Measurements from ENCODE around the gene PLPPR2. TPM values are rescaled to one million over a fixed set of nuclear protein-coding genes. Genes with fewer than 3 reads are reported as not detected.

Gene PLPPR2
- total RNA-seq, 2 experiments from 2014 or later = 1.1 TPM

DNA sequence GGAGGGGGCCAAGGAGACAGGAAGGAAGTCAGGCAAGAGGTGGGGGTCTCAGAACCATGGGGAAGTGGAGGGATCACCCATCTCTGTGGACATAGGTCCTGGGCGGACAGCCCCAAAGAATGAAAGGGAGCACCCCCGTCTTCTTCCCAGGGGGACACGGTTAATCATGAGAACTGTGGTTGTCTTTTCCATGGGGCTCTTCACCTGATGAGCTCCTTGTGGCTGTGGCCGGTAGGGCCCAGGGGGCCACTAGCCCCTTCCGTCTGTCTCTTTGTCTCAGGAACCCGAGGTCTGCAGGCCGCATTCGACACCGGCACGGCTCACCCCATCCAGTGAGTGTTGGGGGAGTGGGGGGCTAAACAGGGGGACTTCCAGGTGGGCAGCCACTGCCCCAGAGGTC, 8.6 kb downstream of the PLPPR2 start:
- no peaks in the 10 kb centered on the region for H3K9me3 Mint-ChIP-seq (ENCODE audit: insufficient read depth)
- no peak overlapping the region for H3K27ac Mint-ChIP-seq
- H3K4me3 Mint-ChIP-seq = no peak overlapping the region
- no peaks in the 10 kb centered on the region for H3K36me3 Mint-ChIP-seq (ENCODE audit: low read depth)
- DNase-seq (no peak), ATAC-seq (no peak)
- no peaks in the 10 kb centered on the region for H3K4me1 Mint-ChIP-seq (ENCODE audit: low read depth)
- no peaks in the 10 kb centered on the region for H3K27me3 Mint-ChIP-seq (ENCODE audit: low read depth)
- CTCF ChIA-PET = no interaction called here
- POLR2A ChIA-PET = no interaction called here

DNA sequence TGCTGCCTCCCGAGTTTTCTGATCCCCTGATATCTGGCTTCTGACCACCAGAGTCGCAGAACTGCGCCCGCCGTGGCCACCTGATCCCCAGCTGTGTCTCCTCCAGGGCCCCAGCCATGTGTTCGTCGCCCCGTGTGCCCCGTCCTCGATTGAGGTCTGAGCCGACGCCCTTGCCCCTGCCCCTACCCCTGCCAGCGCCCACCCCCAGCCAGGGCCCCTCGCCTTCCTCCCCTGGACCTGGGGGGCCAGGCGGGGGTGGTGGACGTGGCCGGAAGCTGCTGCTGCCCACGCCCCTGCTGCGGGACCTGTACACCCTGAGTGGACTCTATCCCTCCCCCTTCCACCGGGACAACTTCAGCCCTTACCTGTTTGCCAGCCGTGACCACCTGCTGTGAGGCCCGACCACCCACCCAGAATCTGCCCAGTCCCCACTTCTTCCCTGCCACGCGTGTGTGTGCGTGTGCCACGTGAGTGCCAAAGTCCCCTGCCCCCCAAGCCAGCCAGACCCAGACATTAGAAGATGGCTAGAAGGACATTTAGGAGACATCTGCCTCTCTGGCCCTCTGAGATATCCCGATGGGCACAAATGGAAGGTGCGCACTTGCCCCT, 9.2 kb downstream of the PLPPR2 start:
- H3K4me3 Mint-ChIP-seq = no peak overlapping the region
- ATAC-seq = no peak
- no peak overlapping the region for H3K27ac Mint-ChIP-seq
- peaks cover 3% of the 10 kb centered on the region for H3K36me3 Mint-ChIP-seq (ENCODE audit: low read depth)
- DNase-seq = no peak
- POLR2A ChIA-PET = no interaction called here
- CTCF ChIA-PET = no interaction called here
- H3K9me3 Mint-ChIP-seq (ENCODE audit: insufficient read depth) = no peaks in the 10 kb centered on the region
- no peaks in the 10 kb centered on the region for H3K27me3 Mint-ChIP-seq (ENCODE audit: low read depth)
- no peaks in the 10 kb centered on the region for H3K4me1 Mint-ChIP-seq (ENCODE audit: low read depth)

- CTCF ChIA-PET = no interaction called here
Measured at GRCh38 chr19:11364935-11365334, 9.7 kb downstream of the PLPPR2 start.

DNA sequence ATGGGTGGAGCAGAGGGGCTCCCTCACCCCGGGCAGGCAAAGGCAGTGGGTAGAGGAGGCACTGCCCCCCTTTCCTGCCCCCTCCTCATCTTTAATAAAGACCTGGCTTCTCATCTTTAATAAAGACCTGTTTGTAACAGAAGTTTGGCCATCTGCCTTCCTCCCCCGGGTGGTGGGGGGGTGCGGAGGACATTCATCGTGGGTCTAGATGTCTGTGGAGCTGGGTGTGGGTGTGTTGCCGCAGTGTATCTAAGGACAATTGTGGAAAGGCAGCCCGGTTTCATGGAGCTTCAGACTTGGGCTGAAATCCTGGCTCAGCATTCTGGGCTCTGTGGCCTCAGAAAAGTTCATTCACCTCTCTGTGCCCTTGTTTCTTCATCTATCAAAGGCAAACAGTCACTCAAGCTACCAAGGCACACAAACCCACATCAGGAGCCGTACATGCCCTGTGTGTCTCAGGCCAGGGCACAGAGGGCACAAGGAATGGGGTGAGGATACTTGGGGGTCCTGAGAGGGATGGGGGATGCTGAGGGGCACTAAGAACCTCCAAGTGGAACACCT, 10.4 kb downstream of the PLPPR2 start:
- Mint-ChIP-seq H3K4me1 (ENCODE audit: low read depth) (no peaks in the 10 kb centered on the region), H3K27ac (no peak overlapping the region), H3K36me3 (ENCODE audit: low read depth) (peaks cover 4% of the 10 kb centered on the region), H3K27me3 (ENCODE audit: low read depth) (no peaks in the 10 kb centered on the region), H3K4me3 (no peak overlapping the region), H3K9me3 (ENCODE audit: insufficient read depth) (no peaks in the 10 kb centered on the region)
- ChIA-PET CTCF (no interaction called here), POLR2A (no interaction called here)
- DNase-seq (no peak), ATAC-seq (no peak)

More at GRCh38 chr19:11364935-11365334, 9.7 kb downstream of the PLPPR2 start:
- POLR2A ChIA-PET = no interaction called here
- no peaks in the 10 kb centered on the region for H3K9me3 Mint-ChIP-seq (ENCODE audit: insufficient read depth)
- DNase-seq (no peak), ATAC-seq (no peak)
- peaks cover 4% of the 10 kb centered on the region for H3K36me3 Mint-ChIP-seq (ENCODE audit: low read depth)
- no peaks in the 10 kb centered on the region for H3K27me3 Mint-ChIP-seq (ENCODE audit: low read depth)
- H3K4me1 Mint-ChIP-seq (ENCODE audit: low read depth) = no peaks in the 10 kb centered on the region
- H3K27ac Mint-ChIP-seq = no peak overlapping the region
- H3K4me3 Mint-ChIP-seq = no peak overlapping the region

DNA sequence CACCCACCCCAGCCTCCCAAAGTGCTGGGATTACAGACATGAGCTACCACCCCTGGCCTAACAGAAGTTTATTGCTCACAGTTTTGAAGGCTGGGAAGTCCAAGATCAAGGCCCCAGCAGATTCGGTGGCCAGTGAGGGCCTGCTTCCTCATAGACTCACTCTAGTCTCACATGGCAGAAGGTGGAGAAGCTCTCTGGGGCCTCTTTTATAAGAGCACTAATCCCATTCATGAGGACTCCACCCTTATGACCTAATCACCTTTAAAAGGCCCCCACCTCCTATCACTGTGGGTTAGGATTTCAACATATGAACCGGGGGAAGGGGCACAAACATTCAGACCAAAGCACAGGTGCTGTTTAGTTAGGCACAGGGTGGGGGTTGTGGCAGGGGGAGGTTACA, 12.3 kb downstream of the PLPPR2 start:
- Mint-ChIP-seq H3K27ac (no peak overlapping the region), H3K36me3 (ENCODE audit: low read depth) (peaks cover 4% of the 10 kb centered on the region), H3K9me3 (ENCODE audit: insufficient read depth) (no peaks in the 10 kb centered on the region), H3K27me3 (ENCODE audit: low read depth) (no peaks in the 10 kb centered on the region), H3K4me1 (ENCODE audit: low read depth) (no peaks in the 10 kb centered on the region), H3K4me3 (no peak overlapping the region)
- ATAC-seq (no peak), DNase-seq (no peak)
- POLR2A ChIA-PET = interaction anchor here (2.6 kb wide), 1 partner anchor 14 kb away, joined by 6 read pairs; no protein-coding TSS in a partner anchor
- CTCF ChIA-PET = interaction anchor here (1.9 to 2.3 kb wide), 2 partner anchors 14 to 115 kb away, joined by 7 to 11 read pairs; no protein-coding TSS in a partner anchor

DNA sequence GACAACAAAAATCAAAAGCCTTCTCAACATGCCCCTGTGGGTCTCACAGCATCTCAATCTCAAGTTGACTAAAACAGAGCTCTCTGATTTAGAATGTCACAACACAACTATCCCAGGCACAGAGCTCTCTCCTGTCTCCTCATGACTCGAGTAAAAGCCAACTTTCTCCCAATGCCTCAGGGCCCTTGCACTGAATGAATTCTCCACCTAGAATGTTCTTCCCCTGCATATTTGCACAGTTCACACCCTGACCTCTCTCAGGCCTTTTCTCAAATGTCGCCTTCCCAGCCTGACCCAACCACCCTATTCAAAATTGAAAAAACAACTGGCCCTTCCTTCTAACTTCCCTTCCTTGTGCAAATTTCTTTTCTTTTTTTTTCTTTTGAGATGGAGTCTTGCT, 15.5 kb downstream of the PLPPR2 start:
- CTCF ChIA-PET = interaction anchor here (1.9 kb wide), 1 partner anchor 10 kb away, joined by 9 read pairs; no protein-coding TSS in a partner anchor
- Mint-ChIP-seq H3K4me3 (no peak overlapping the region), H3K36me3 (ENCODE audit: low read depth) (peaks cover 6% of the 10 kb centered on the region), H3K27me3 (ENCODE audit: low read depth) (no peaks in the 10 kb centered on the region), H3K9me3 (ENCODE audit: insufficient read depth) (no peaks in the 10 kb centered on the region), H3K4me1 (ENCODE audit: low read depth) (peaks cover 3% of the 10 kb centered on the region), H3K27ac (no peak overlapping the region)
- ATAC-seq (no peak), DNase-seq (no peak)
- POLR2A ChIA-PET = no interaction called here

- H3K4me1 Mint-ChIP-seq (ENCODE audit: low read depth) = peaks cover 22% of the 10 kb centered on the region
- no peaks in the 10 kb centered on the region for H3K9me3 Mint-ChIP-seq (ENCODE audit: insufficient read depth)
- ChIA-PET CTCF (interaction anchor here (1.3 to 3.2 kb wide), 4 partner anchors 10 to 79 kb away, joined by 3 to 16 read pairs (median 14); partner anchors contain the start of genes ODAD3 and PRKCSH), POLR2A (interaction anchor here (1.2 kb wide), 2 partner anchors 22 to 84 kb away, joined by 3 read pairs; no protein-coding TSS in a partner anchor)
- peaks cover 21% of the 10 kb centered on the region for H3K36me3 Mint-ChIP-seq (ENCODE audit: low read depth)
- no peak overlapping the region for H3K4me3 Mint-ChIP-seq
- DNase-seq = no peak
- no peak overlapping the region for H3K27ac Mint-ChIP-seq
- ATAC-seq = no peak
- H3K27me3 Mint-ChIP-seq (ENCODE audit: low read depth) = no peaks in the 10 kb centered on the region
Measured at GRCh38 chr19:11373166-11373884, 18.1 kb downstream of the PLPPR2 start.

DNA sequence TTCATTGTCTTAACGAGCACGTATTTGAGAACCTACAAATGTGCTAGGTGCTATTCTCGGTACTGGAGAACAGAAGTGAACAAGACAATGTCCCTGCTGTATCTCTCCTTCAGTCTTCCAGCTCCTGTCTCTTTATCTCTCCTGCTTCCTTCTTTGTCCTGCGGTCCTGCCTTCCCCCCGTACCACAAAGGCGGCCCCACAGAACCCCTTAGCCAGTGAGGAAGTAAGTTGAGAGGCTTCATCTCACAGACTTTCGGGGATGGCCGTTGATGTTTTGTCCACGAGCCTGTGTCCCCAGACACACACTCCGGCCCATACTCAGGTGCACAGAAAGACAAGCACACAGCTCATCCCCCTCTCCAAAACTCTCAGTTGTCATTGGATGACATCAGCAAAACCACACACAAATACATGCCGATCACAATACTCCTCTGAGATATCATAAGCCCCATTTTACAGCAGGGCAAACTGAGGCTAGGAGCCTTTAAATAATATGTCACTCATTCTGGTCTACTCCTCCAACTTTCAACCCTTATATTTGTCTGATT, 18.7 kb downstream of the PLPPR2 start:
- ChIA-PET POLR2A (interaction anchor here (0.5 to 2.0 kb wide), 8 partner anchors 7 to 168 kb away, joined by 3 to 10 read pairs (median 4); partner anchors contain the start of genes ODAD3 and PRKCSH), CTCF (interaction anchor here (1.0 to 4.3 kb wide), 10 partner anchors 9 to 502 kb away, joined by 3 to 35 read pairs (median 8); partner anchors contain the start of genes CCDC159, ELAVL3, ODAD3 and PRKCSH)
- ATAC-seq (no peak), DNase-seq (no peak)
- peaks cover 24% of the 10 kb centered on the region for H3K36me3 Mint-ChIP-seq (ENCODE audit: low read depth)
- H3K27me3 Mint-ChIP-seq (ENCODE audit: low read depth) = no peaks in the 10 kb centered on the region
- no peak overlapping the region for H3K27ac Mint-ChIP-seq
- H3K4me1 Mint-ChIP-seq (ENCODE audit: low read depth) = peaks cover 27% of the 10 kb centered on the region
- no peaks in the 10 kb centered on the region for H3K9me3 Mint-ChIP-seq (ENCODE audit: insufficient read depth)
- no peak overlapping the region for H3K4me3 Mint-ChIP-seq

- ATAC-seq (peak; percentile 96), DNase-seq (peak; percentile 99)
- Mint-ChIP-seq H3K36me3 (ENCODE audit: low read depth) (peaks cover 20% of the 10 kb centered on the region), H3K27ac (no peak within 1 kb of the TSS), H3K9me3 (ENCODE audit: insufficient read depth) (no peaks in the 10 kb centered on the region), H3K27me3 (ENCODE audit: low read depth) (no peaks in the 10 kb centered on the region), H3K4me3 (no peak within 1 kb of the TSS), H3K4me1 (ENCODE audit: low read depth) (peaks cover 29% of the 10 kb centered on the region)
- CTCF ChIA-PET = interaction anchor here (0.7 to 4.3 kb wide), 16 partner anchors 9 to 504 kb away, joined by 3 to 35 read pairs (median 3); partner anchors contain the start of genes CCDC159, ELAVL3, ODAD3 and PRKCSH
- POLR2A ChIA-PET = interaction anchor here (0.5 to 2.0 kb wide), 16 partner anchors 8 to 168 kb away, joined by 3 to 15 read pairs (median 4); partner anchors contain the start of genes CCDC159, ECSIT, ODAD3 and PRKCSH
Measured at GRCh38 chr19:11374433-11375142, 19.4 kb downstream of the PLPPR2 start, which contains the start of gene SWSAP1. Gene SWSAP1, plus strand, starts transcription at chr19:11374666. Its CDS starts 15 bp downstream, at chr19:11374681.

GRCh38 chr19:11375143-11375948, 20.1 kb downstream of the PLPPR2 start:
- peaks cover 37% of the 10 kb centered on the region for H3K4me1 Mint-ChIP-seq (ENCODE audit: low read depth)
- POLR2A ChIA-PET = interaction anchor here (1.0 to 2.0 kb wide), 12 partner anchors 8 to 153 kb away, joined by 3 to 15 read pairs (median 4); partner anchors contain the start of genes CCDC159, ECSIT, ODAD3 and PRKCSH
- peaks cover 23% of the 10 kb centered on the region for H3K36me3 Mint-ChIP-seq (ENCODE audit: low read depth)
- ATAC-seq (peak; percentile 50), DNase-seq (peak; percentile 91)
- CTCF ChIA-PET = interaction anchor here (0.7 to 4.3 kb wide), 15 partner anchors 8 to 504 kb away, joined by 3 to 35 read pairs (median 3); partner anchors contain the start of genes CCDC159, ELAVL3, ODAD3 and PRKCSH
- no peak overlapping the region for H3K27ac Mint-ChIP-seq
- H3K9me3 Mint-ChIP-seq (ENCODE audit: insufficient read depth) = no peaks in the 10 kb centered on the region
- no peak overlapping the region for H3K4me3 Mint-ChIP-seq
- no peaks in the 10 kb centered on the region for H3K27me3 Mint-ChIP-seq (ENCODE audit: low read depth)

Data from activated CD8-positive, alpha-beta T cell treated with anti-CD3 and anti-CD28 coated beads, Interleukin-2, amount 10 ng/mL, durations not matched to agents 7 days and 5 days (primary cell).